ENCODE measurements around the gene LIN54.
"Not testable (repeated sequence)": the region's sequence is repeated elsewhere in the genome, so short reads cannot be mapped to it uniquely, and the experiment has no call there.

LIN54 gene

DNA sequence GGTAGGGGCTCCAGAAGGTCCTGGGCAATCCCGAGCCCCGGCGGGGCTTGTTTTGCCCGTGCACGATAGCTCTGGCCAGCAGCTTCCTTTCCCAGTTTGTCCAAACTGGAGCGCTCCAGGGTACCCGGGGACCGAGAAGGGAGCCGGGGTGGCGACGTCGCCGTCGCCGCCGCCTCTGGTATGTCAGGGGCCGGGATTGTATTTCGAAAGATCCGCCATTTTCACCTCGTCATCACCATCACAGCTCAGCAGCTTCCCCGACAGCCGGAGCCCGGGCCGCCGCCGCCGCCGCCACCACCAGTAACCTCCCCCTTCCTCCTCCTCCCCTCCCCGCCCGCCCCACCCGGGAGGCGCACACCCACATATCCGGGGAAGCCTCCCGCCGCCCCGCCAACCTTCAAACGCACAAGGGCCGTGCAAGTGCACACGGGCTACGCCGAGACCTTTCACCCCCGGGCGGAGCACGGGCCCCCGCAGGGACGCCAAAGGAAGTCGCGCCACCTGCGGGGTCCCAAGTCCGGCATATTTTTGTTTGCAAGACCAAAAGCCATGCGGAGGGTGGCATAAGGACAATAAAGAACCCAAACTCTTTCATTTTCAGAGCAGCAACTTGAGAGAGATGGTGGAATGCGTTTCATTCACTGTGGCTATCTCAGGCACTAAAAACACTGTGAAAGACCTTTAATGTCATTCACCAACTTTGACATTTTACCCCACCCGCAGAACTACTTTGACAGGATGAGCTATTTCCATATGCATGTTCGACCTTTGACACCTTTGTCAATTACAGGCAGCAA, at the start of gene LIN54:
TSS of gene LIN54 (minus strand) at position 302 of the 797 bp plus-strand sequence. CDS start 25,979 bp downstream, outside the sequence.
- TF ChIP-seq, protein P1, sequence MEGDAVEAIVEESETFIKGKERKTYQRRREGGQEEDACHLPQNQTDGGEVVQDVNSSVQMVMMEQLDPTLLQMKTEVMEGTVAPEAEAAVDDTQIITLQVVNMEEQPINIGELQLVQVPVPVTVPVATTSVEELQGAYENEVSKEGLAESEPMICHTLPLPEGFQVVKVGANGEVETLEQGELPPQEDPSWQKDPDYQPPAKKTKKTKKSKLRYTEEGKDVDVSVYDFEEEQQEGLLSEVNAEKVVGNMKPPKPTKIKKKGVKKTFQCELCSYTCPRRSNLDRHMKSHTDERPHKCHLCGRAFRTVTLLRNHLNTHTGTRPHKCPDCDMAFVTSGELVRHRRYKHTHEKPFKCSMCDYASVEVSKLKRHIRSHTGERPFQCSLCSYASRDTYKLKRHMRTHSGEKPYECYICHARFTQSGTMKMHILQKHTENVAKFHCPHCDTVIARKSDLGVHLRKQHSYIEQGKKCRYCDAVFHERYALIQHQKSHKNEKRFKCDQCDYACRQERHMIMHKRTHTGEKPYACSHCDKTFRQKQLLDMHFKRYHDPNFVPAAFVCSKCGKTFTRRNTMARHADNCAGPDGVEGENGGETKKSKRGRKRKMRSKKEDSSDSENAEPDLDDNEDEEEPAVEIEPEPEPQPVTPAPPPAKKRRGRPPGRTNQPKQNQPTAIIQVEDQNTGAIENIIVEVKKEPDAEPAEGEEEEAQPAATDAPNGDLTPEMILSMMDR (IDR thresholded peaks at IDR 0.05; ENCODE audit: low read depth, low read length, missing control alignments) = no peak
- in situ Hi-C loops (cut with HindIII; ENCODE audit: low pct_ligation_motif_present, low sequenced_read_pairs) = no loop called here

DNA sequence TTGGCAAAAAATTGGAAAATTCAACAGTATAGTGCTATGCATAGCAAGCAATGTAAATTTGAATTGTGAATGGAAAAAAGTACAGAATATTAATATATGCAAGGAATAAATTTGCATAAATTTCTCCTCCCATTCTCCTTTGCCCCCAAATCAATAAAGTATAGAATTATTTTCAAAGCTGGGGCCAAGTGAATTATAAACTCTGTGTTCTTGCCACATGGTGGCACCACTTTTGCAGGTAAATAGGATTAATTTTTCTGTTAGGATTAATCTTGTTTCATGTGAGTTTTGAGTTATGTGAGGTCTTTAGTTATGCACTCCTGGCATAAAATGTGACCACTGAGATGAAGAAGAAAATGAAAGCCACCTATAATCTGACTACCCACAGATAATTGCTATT, 44.3 kb upstream of the LIN54 start:
- H3K27me3 ChIP-seq (replicated peaks) = no peaks in the 10 kb centered on the region
- DNase-seq = no peak
- no peak overlapping the region for H3K27ac ChIP-seq
- in situ Hi-C loops (cut with HindIII; ENCODE audit: low pct_ligation_motif_present, low sequenced_read_pairs) = no loop called here
- H3K36me3 ChIP-seq (replicated peaks) = peaks cover 8% of the 10 kb centered on the region
- TF ChIP-seq, protein P1 (IDR thresholded peaks at IDR 0.05; ENCODE audit: low read depth, low read length, missing control alignments) = peak; percentile 37
- no peak overlapping the region for H3K4me3 ChIP-seq (ENCODE audit: low read depth, low read length)

More for the DNA sequence above, at the start of gene LIN54:
- peak; percentile 80 for DNase-seq
- H3K36me3 ChIP-seq (replicated peaks) = no peaks in the 10 kb centered on the region
- peak within 1 kb of the TSS; percentile 77 for H3K4me3 ChIP-seq (ENCODE audit: low read depth, low read length)
- peak within 1 kb of the TSS; percentile 95 for H3K27ac ChIP-seq
- no peaks in the 10 kb centered on the region for H3K27me3 ChIP-seq (replicated peaks)

DNA sequence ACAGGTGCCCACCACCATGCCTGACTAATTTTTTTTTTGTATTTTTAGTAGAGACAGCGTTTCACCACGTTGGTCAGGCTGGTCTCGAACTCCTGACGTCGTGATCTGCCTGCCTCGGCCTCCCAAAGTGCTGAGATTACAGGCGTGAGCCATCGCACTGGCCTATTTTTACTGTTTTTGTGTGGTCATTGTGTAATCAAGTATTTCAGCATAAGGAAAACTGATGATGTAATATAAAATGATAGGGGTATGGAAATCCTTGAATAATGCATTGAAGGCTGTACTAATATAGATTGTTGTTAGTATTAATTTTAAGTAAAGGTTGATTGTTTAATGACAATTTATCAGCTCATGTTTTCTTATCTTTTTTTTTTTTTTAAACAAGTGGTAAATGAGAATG, 38.2 kb upstream of the LIN54 start:
- not testable (repeated sequence) for DNase-seq; H3K4me3 ChIP-seq (ENCODE audit: low read depth, low read length); H3K27ac ChIP-seq; H3K27me3 ChIP-seq (replicated peaks); H3K36me3 ChIP-seq (replicated peaks)
- in situ Hi-C loops (cut with HindIII; ENCODE audit: low pct_ligation_motif_present, low sequenced_read_pairs) = loop anchor here (25.0 kb wide), 1 partner anchor 214 kb away; no protein-coding TSS in a partner anchor

DNA sequence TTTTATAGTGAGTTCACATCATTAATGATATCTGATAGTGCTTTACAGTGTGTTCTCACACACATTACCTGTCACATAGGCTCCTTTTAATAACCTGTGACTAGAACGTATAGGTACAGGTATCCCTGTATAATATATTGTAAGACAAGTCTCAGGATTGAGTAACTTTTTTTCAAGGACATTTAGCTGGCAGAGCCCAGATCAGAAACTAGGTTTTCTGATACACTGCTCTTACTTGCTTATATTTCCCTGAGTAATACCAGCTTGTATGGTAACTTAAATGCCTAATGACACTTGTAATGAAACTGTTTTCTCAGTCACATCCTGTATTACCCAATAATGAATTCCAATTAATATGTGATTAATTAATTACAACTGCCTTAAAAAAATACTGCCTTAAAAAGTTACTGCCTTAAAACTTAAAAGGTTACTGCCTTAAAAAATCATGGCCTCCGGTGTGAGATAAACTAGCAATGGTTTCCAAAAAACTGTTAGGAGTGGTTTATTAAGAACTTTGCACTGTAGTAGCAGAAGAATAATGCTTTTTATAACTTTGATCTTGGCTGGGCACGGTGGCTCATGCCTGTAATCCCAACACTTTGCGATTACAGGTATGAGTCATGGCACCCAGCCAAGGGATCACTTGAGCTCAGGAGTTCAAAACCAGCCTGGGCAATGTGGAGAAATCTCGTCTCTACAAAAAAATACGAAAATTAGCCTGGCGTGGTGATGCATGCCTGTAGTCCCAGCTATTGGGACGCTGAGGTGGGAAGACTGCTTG, 36.3 kb upstream of the LIN54 start:
- no peaks in the 10 kb centered on the region for H3K27me3 ChIP-seq (replicated peaks)
- no peak overlapping the region for H3K4me3 ChIP-seq (ENCODE audit: low read depth, low read length)
- TF ChIP-seq, protein P1 (IDR thresholded peaks at IDR 0.05; ENCODE audit: low read depth, low read length, missing control alignments) = no peak
- in situ Hi-C loops (cut with HindIII; ENCODE audit: low pct_ligation_motif_present, low sequenced_read_pairs) = loop anchor here (25.0 kb wide), 1 partner anchor 215 kb away; no protein-coding TSS in a partner anchor
- H3K36me3 ChIP-seq (replicated peaks) = no peaks in the 10 kb centered on the region
- DNase-seq = no peak
- H3K27ac ChIP-seq = no peak overlapping the region

DNA sequence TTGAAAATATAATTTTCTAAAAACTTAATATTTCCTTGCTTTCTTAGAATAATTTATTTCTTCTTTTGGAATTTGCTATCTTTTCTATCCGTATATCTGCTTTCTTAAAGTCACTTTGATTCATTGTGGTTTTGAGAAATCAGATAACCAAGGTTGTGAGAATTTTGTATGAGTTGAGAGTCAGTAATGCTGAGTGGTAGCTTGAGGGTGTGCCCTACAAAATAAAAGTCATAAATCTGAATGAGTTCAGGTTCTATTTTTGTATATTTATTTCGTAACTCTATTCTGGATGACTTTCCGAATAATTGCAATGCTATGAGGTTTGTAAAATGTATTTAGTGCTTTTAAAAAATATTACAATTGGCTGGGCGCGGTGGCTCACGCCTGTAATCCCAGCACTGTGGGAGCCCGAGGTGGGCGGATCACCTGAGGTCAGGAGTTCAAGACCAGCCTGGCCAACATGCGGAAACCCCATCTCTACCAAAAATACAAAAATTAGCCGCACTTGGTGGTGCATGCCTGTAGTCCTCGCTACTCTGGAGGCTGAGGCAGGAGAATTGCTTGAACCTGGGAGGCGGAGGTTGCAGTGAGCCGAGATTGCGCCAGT, 33.3 kb upstream of the LIN54 start:
- DNase-seq = peak; percentile 9
- TF ChIP-seq, protein P1 (IDR thresholded peaks at IDR 0.05; ENCODE audit: low read depth, low read length, missing control alignments) = no peak
- no peak overlapping the region for H3K27ac ChIP-seq
- no peak overlapping the region for H3K4me3 ChIP-seq (ENCODE audit: low read depth, low read length)
- in situ Hi-C loops (cut with HindIII; ENCODE audit: low pct_ligation_motif_present, low sequenced_read_pairs) = loop anchor here (25.0 kb wide), 1 partner anchor 218 kb away; no protein-coding TSS in a partner anchor
- H3K36me3 ChIP-seq (replicated peaks) = no peaks in the 10 kb centered on the region
- no peaks in the 10 kb centered on the region for H3K27me3 ChIP-seq (replicated peaks)

DNA sequence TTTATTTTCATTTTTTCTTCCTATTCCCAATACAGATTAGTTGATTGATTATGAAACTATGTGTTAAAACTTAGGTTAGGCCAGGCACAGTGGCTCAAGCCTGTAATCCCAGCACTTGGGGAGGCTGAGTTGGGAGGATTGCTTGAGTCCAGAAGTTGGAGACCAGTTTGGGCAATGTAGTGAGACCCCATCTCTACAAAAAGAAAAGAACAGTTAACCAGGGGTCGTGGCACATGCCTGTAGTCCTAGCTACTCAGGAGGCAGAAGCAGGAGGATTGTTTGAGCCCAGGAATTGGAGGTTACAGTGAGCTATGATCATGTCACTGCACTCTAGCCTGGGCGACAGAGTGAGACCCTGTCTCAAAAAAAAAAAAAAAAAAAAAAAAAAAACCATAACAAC, 32.5 kb upstream of the LIN54 start:
- H3K27ac ChIP-seq; H3K36me3 ChIP-seq (replicated peaks); DNase-seq; H3K27me3 ChIP-seq (replicated peaks); H3K4me3 ChIP-seq (ENCODE audit: low read depth, low read length): not testable (repeated sequence)
- in situ Hi-C loops (cut with HindIII; ENCODE audit: low pct_ligation_motif_present, low sequenced_read_pairs) = loop anchor here (25.0 kb wide), 1 partner anchor 219 kb away; no protein-coding TSS in a partner anchor

Data from brain microvascular endothelial cell (primary cell).